ENCODE measurements around the gene BRPF3.

The BRPF3 gene

DNA sequence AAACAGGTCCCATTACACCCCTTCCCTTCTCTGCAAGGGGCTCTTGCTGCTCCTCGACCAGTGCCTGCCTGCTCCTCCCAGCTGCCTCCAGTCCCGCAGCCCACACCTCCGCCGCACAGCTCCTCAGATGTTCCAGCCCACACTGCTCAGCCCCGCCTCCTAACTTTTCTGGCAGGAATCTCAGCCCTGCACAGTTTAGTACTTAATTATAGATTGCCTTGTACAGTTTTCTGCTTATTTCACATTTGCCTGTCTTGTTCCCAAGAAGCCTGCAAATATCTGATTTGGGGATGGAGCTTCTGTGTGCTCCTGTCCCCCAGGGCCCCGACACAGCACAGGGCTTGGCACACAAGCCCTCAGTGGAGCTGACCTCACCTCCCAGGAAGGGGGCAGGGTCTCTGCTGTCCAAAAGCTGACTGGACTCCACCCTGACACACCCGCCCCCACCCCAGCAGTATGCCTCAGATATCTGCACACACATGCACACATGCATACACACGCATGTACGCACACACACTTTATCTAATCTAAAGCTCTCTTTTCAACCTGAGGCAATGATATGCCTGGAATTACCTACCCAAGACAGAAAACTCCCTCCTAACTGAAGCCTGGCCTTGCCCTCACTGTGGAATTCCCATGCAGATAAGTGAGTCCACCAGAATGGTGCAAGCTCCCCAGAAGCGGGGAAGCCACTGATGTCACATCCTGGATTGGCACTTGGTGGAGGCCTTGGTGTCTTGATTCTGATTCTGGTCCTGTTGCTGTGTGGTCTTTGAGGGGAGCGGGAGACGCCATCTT is 72.1 kb downstream of the BRPF3 start:
- DNase-seq (ENCODE audit: low read depth, low spot score), result no peak

DNA sequence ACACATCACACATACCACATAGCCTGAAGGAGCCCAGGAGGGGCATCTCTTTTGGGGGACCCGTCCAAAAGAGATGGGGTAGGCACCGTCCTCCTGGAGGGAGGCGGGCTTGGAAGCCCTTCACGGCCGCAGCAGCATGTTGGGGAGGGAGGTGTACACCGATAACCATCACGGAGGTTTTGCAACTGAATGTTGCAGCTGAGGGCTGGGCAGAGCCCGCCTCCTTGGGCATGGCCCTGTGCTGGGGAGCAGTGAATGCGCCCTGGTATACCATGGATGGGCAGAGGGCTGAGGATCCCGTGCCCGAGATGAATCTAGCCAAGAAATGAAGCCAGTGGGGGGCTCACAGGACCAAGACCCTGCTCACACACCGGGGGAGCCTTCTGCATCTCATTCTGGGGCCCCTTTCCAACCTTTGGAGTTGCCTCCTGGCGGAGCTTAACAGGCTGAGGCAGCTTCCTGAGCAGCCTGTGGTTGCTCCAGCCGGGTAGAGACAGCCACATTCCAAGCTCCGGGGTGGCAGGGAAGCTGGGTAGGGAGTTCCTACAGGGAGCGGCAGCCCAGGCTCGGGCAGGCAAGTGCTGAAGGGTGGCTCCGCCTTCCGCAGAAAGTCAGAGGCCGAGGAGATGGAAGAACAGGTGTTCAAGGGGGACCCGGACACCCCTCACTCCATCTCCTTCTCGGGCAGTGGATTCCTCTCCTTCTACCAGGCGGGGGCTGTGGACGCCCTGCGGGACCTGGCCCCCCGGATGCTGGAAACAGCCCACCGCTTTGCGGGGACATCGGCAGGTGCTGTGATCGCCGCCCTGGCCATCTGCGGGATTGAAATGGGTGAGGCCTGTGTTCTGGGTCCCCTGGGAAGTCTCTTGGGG is 73.5 kb downstream of the BRPF3 start, which contains the start of gene PNPLA1:
PNPLA1 (plus strand) TSS at position 227 of the 872 bp plus-strand sequence; CDS start at position 627, 400 bp downstream.
- DNase-seq (ENCODE audit: low read depth, low spot score), result no peak

- DNase-seq (ENCODE audit: low read depth, low spot score), result no peak
Observed at GRCh38 chr6:36272234-36272633, 75.7 kb downstream of the BRPF3 start.

GRCh38 chr6:36273067-36273466 is 76.5 kb downstream of the BRPF3 start:
- no peak for DNase-seq (ENCODE audit: low read depth, low spot score)

DNA sequence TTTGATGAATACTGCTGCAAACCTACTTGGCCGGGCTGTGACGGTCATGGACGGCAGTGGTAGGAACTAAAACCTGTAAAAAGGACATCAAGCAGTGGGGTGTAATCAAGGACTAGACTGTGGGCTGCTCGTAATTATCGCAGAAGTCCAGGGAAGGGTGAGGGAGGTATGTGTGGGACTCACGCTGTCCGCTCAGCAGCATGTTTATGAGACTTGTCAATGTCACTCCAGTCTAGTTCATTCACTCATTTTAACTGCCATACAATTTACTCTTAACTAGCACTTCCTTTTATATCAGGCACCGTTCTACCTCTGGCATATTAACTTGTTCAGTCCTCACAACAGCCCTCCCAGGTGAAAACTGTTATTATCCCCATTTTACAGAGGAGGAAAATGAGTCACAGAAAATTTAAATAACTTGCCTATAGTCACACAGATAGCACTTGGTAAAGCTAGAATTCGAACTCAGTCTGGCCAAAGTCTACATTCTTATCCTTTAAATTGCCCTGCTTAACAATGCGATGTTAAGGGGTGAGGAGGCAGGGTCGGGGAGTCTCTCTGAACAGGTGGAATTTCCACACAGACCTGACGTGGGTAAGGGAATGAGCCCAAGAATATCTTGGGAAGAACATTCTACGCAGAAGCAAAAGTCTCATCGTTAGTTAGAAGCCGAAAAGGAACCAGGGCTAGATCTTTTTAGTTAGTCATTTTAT is 77.4 kb downstream of the BRPF3 start:
- no peak for DNase-seq (ENCODE audit: low read depth, low spot score)

DNA sequence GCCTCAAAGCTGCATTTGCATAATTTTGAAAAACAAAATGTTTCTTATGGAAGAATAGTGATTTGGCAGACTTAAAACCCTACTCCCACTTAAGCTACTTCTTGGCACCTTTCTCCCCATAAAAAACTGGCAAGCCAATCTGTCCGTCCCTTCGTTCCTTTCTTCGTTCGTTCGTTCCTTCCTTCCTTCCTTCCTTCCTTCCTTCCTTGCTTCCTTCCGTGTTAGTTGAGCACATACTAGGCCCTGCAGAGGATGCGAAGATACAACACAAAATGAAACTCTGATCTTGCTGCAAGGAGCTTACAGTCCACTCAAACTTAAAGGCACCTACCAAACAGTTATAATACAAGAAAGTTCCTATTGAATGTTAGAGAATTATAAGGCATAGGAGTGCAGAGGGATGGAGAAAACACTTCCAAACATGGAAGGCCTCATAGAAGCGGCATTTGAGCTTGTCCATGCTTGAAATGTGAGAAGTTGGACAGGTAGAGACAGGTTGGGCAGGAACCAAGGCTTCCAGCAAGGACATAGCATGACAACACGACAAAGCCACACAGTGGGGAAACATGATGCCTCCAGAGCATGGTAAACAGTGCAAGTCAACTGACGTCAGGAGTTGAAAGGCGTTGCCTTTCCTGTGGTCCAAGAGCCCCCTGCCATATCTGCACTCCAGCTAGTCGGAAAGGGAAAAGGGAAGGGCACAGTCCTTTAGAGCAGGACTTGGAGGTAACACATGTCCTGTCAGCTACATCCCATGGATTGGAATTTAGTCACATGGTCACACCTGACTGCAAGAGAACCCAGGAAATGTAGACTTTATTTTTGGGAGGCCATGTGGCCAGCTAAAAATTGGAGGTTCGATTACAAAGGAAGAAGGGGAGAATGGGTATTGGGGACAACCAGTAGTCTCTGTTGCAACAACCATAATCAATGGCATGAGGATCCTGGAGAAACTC is 80.3 kb downstream of the BRPF3 start:
- DNase-seq (ENCODE audit: low read depth, low spot score), result no peak

DNA sequence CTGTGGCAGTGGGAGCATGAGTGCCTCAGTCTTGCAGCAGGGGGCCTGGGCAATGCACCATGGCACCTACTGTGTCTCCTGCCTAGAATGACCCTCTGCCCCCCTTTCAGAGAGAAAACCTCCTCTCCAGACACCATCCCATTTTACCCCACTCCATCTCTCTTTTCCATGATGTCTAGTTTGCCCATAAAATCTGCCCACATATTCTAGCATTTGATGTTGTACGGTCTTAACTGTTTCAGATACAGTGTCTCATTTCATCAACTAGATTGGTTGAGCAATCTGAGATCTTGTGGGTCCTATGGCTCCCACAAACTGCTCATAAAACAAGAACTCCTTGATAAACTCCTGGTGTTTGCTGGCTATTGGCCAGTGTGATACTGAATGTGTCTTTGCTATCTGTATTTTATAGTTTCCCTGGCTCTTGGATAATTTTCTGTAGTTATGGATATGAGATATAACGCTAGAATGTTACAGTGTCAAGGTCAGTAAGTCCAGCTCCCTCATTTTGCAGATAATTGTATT is 81.5 kb downstream of the BRPF3 start:
- DNase-seq (ENCODE audit: low read depth, low spot score), result no peak

GRCh38 chr6:36280467-36280866 is 83.9 kb downstream of the BRPF3 start:
- DNase-seq (ENCODE audit: low read depth, low spot score), result no peak

- DNase-seq (ENCODE audit: low read depth, low spot score), result no peak
Observed at GRCh38 chr6:36280983-36281382, 84.4 kb downstream of the BRPF3 start.

Data from brain pericyte (primary cell).